Natural killer cell (primary cell): ENCODE measurements around the gene MAD1L1. TPM values are rescaled to one million over a fixed set of nuclear protein-coding genes. Genes with fewer than 3 reads are reported as not detected.

ENCODE experiments used
- ATAC-seq, 3 donors: fragments of 150-1000 bp in 2 of 3; fragments of 200-7000 bp in 1 of 3; cut with Tn5 transposase; 1 replicate in 1 of 3; 2 replicates in 2 of 3; pipeline ENCODE4 v1.10.0; 2021; ENCODE audit warnings: mild to moderate bottlenecking in 2 of 3, moderate library complexity in 2 of 3
- DNase-seq, 2 donors: peaks; one replicate each; pipeline versions ENCODE4 v3.0.0 to v3.0.0-alpha.2; 2013 to 2021; ENCODE audit warnings: mixed read lengths in 1 of 2
- H3K27ac ChIP-seq: one replicate; pipeline ENCODE4 v1.5.1; 2013; ENCODE audit warnings: mild to moderate bottlenecking, low read length
- H3K27me3 ChIP-seq: one replicate; pipeline ENCODE4 v1.6.1; 2013; ENCODE audit warnings: low read length; ENCODE audit not compliant: control insufficient read depth, insufficient read depth
- H3K36me3 ChIP-seq: one replicate; pipeline ENCODE4 v1.6.1; 2013; ENCODE audit warnings: low read length; ENCODE audit not compliant: control insufficient read depth, insufficient read depth
- H3K4me1 ChIP-seq: one replicate; pipeline ENCODE4 v1.6.1; 2013; ENCODE audit warnings: low read length; ENCODE audit not compliant: control insufficient read depth, insufficient read depth
- H3K4me3 ChIP-seq: one replicate; pipeline ENCODE4 v1.5.1; 2013; ENCODE audit warnings: low read length
- H3K9me3 ChIP-seq: one replicate; pipeline ENCODE4 v1.6.1; 2013; ENCODE audit warnings: low read length; ENCODE audit not compliant: control insufficient read depth, insufficient read depth
- H3K27ac Mint-ChIP-seq, 2 donors: one replicate each; pipeline ENCODE4 v1.8.0; 2022; ENCODE audit warnings: mild to moderate bottlenecking in 2 of 2, mixed read lengths in 2 of 2, moderate library complexity in 1 of 2
- H3K27me3 Mint-ChIP-seq, 2 donors: one replicate each; pipeline ENCODE4 v1.8.0; 2022; ENCODE audit warnings: low read depth in 2 of 2, mixed read lengths in 2 of 2
- H3K36me3 Mint-ChIP-seq: one replicate; pipeline ENCODE4 v1.8.0; 2022; ENCODE audit warnings: mixed read lengths
- H3K4me1 Mint-ChIP-seq, 2 donors: one replicate each; pipeline ENCODE4 v1.8.0; 2022; ENCODE audit warnings: mixed read lengths in 2 of 2
- H3K4me3 Mint-ChIP-seq: one replicate; pipeline ENCODE4 v1.8.0; 2022; ENCODE audit warnings: mild to moderate bottlenecking, moderate library complexity, mixed read lengths
- H3K9me3 Mint-ChIP-seq, 2 donors: one replicate each; pipeline ENCODE4 v1.8.0; 2022; ENCODE audit warnings: mixed read lengths in 2 of 2
- CTCF ChIP-seq: fragments of 200-600 bp; IDR thresholded peaks from one replicate; pipeline ENCODE4 v1.8.0; 2022; ENCODE audit warnings: antibody characterized with exemption
- WGBS: methylation state at CpG from one replicate; pipeline ENCODE4 v1.1.7; 2013; ENCODE audit warnings: missing lambda C conversion rate; ENCODE audit not compliant: insufficient coverage; 5-methylcytosine and 5-hydroxymethylcytosine counted together
- intact Hi-C: fragments of 100-400 bp; cut with micrococcal nuclease; formaldehyde crosslinking; loops from one replicate; pipeline ENCODE4 v1.14.2; 2022
- total RNA-seq, 4 donors: library from RNA; stranded (reverse); fragments of 120-200 nt in 1 of 4; gene quantifications; one replicate each; pipeline versions ENCODE4 v1.2.3 to v1.2.4, GENCODE V29; 2013 to 2022

Gene MAD1L1
- total RNA-seq, 3 donors from 2014 or later (not counting 1 experiment from before 2014, with no cell fraction given): 53.6 to 81.2 (median 77.4) TPM

GRCh38 chr7:2191016-2191415 lies 41.7 kb downstream of the MAD1L1 start:
- intact Hi-C loops: no loop called here
- H3K27ac ChIP-seq: no peak overlapping the region
- no peak overlapping the region for H3K27ac Mint-ChIP-seq
- no peak for ATAC-seq
- H3K4me1 ChIP-seq: no peaks in the 10 kb centered on the region
- WGBS: 98% methylated on average over 9 of the region's 9 CpGs
- H3K9me3 Mint-ChIP-seq: no peaks in the 10 kb centered on the region
- H3K9me3 ChIP-seq: peaks cover 4% of the 10 kb centered on the region
- no peaks in the 10 kb centered on the region for H3K36me3 Mint-ChIP-seq
- no peak for DNase-seq
- H3K27me3 ChIP-seq: no peaks in the 10 kb centered on the region
- H3K36me3 ChIP-seq: peaks cover 2% of the 10 kb centered on the region
- no peaks in the 10 kb centered on the region for H3K4me1 Mint-ChIP-seq
- H3K4me3 Mint-ChIP-seq: no peak overlapping the region
- no peak overlapping the region for H3K4me3 ChIP-seq
- no peaks in the 10 kb centered on the region for H3K27me3 Mint-ChIP-seq
- no peak for TF ChIP-seq CTCF

- H3K27ac ChIP-seq: no peak overlapping the region
- H3K36me3 ChIP-seq: no peaks in the 10 kb centered on the region
- Mint-ChIP-seq H3K4me1 (no peaks in the 10 kb centered on the region), H3K4me3 (no peak overlapping the region), H3K27me3 (no peaks in the 10 kb centered on the region), H3K27ac (no peak overlapping the region), H3K9me3 (no peaks in the 10 kb centered on the region), H3K36me3 (no peaks in the 10 kb centered on the region)
- ATAC-seq (no peak), DNase-seq (no peak)
- peaks cover 3% of the 10 kb centered on the region for H3K9me3 ChIP-seq
- H3K4me1 ChIP-seq: no peaks in the 10 kb centered on the region
- H3K4me3 ChIP-seq: no peak overlapping the region
- 97% methylated on average over 10 of the region's 10 CpGs for WGBS
- intact Hi-C loops: no loop called here
- no peaks in the 10 kb centered on the region for H3K27me3 ChIP-seq
- TF ChIP-seq CTCF: no peak
Measured at GRCh38 chr7:2190531-2190930, 42.2 kb downstream of the MAD1L1 start.

GRCh38 chr7:2186166-2186565 lies 46.6 kb downstream of the MAD1L1 start:
- TF ChIP-seq CTCF: no peak
- no peak for ATAC-seq
- intact Hi-C loops: no loop called here
- H3K9me3 Mint-ChIP-seq: no peaks in the 10 kb centered on the region
- Histone ChIP-seq H3K27ac (no peak overlapping the region), H3K36me3 (no peaks in the 10 kb centered on the region), H3K9me3 (no peaks in the 10 kb centered on the region), H3K4me1 (no peaks in the 10 kb centered on the region), H3K4me3 (no peak overlapping the region), H3K27me3 (no peaks in the 10 kb centered on the region)
- no peaks in the 10 kb centered on the region for H3K4me1 Mint-ChIP-seq
- H3K27ac Mint-ChIP-seq: no peak overlapping the region
- no peaks in the 10 kb centered on the region for H3K27me3 Mint-ChIP-seq
- no peak for DNase-seq
- no peaks in the 10 kb centered on the region for H3K36me3 Mint-ChIP-seq
- 98% methylated on average over 3 of the region's 4 CpGs for WGBS
- no peak overlapping the region for H3K4me3 Mint-ChIP-seq

GRCh38 chr7:2185715-2186114 lies 47.0 kb downstream of the MAD1L1 start:
- no peak for TF ChIP-seq CTCF
- intact Hi-C loops: no loop called here
- H3K27ac ChIP-seq: no peak overlapping the region
- no peaks in the 10 kb centered on the region for H3K4me1 ChIP-seq
- no peak overlapping the region for H3K27ac Mint-ChIP-seq
- H3K36me3 Mint-ChIP-seq: no peaks in the 10 kb centered on the region
- ATAC-seq: no peak
- no peaks in the 10 kb centered on the region for H3K9me3 ChIP-seq
- no peak overlapping the region for H3K4me3 ChIP-seq
- DNase-seq: no peak
- no peak overlapping the region for H3K4me3 Mint-ChIP-seq
- WGBS: over 99% methylated on average over 5 of the region's 8 CpGs
- H3K36me3 ChIP-seq: no peaks in the 10 kb centered on the region
- no peaks in the 10 kb centered on the region for H3K4me1 Mint-ChIP-seq
- H3K9me3 Mint-ChIP-seq: no peaks in the 10 kb centered on the region
- no peaks in the 10 kb centered on the region for H3K27me3 Mint-ChIP-seq
- no peaks in the 10 kb centered on the region for H3K27me3 ChIP-seq
